ENCODE measurements around the gene PRDX1. TPM values are rescaled to one million over a fixed set of nuclear protein-coding genes. Genes with fewer than 3 reads are reported as not detected.

The PRDX1 gene
- polyA plus RNA-seq, 2 of the 4 experiments (the other 2 are of a cell fraction) = 2,391 to 2,709 TPM

GRCh38 chr1:45501505-45501859 lies 20.2 kb downstream of the PRDX1 start:
- DNase-seq (ENCODE audit: low read depth in 1 of 2, low spot score in 1 of 2) = no peak
- no peak for ATAC-seq
- H3K4me3 ChIP-seq = no peak overlapping the region
- TF ChIP-seq POLR2AphosphoS2 (conservative IDR thresholded peaks at IDR 0.05; ENCODE audit: low read length) (peak; percentile 49), MAZ (IDR thresholded peaks at IDR 0.05; ENCODE audit: borderline replicate concordance, low read depth, low read length) (no peak)
- CTCF ChIA-PET = interaction anchor here (1.6 to 4.0 kb wide), 6 partner anchors 9 to 487 kb away, joined by 3 to 16 read pairs (median 10); no protein-coding TSS in a partner anchor
- peak overlapping the region; percentile 81 for H3K4me2 ChIP-seq
- peaks cover 25% of the 10 kb centered on the region for H3K4me1 ChIP-seq
- no peaks in the 10 kb centered on the region for H3K9me3 ChIP-seq
- FAIRE-seq = no peak
- POLR2A ChIA-PET = interaction anchor here (1.3 to 2.2 kb wide), 2 partner anchors 20 to 161 kb away, joined by 6 to 10 read pairs; partner anchors contain the start of genes MUTYH, PRDX1 and TOE1
- WGBS (ENCODE audit: missing lambda C conversion rate) = 57% methylated on average over 2 of the region's 2 CpGs
- H3K27ac ChIP-seq = no peak overlapping the region; a peak in 1 of 6 replicates

GRCh38 chr1:45499415-45499769 lies 22.3 kb downstream of the PRDX1 start:
- WGBS (ENCODE audit: missing lambda C conversion rate) = 44% methylated on average over 7 of the region's 7 CpGs
- Histone ChIP-seq H3K27ac (peak overlapping the region; percentile 82 to 83), H3K9me3 (no peaks in the 10 kb centered on the region), H3K4me1 (peaks cover 25% of the 10 kb centered on the region), H3K4me3 (peak overlapping the region; percentile 75), H3K4me2 (peak overlapping the region; percentile 99)
- FAIRE-seq (no peak), ATAC-seq (peak in 1 of 2 experiments; percentile 16; a peak in 2 of 6 replicates), DNase-seq (ENCODE audit: low read depth in 1 of 2, low spot score in 1 of 2) (no peak)
- POLR2A ChIA-PET = interaction anchor here (1.1 to 2.2 kb wide), 5 partner anchors 8 to 487 kb away, joined by 3 to 21 read pairs (median 9); partner anchors contain the start of genes MUTYH, PRDX1, TESK2 and TOE1
- CTCF ChIA-PET = interaction anchor here (1.0 to 4.0 kb wide), 5 partner anchors 13 to 713 kb away, joined by 5 to 16 read pairs (median 10); no protein-coding TSS in a partner anchor
- no peak for TF ChIP-seq SREBF2 (IDR thresholded peaks at IDR 0.05)
- TF ChIP-seq, protein P1, sequence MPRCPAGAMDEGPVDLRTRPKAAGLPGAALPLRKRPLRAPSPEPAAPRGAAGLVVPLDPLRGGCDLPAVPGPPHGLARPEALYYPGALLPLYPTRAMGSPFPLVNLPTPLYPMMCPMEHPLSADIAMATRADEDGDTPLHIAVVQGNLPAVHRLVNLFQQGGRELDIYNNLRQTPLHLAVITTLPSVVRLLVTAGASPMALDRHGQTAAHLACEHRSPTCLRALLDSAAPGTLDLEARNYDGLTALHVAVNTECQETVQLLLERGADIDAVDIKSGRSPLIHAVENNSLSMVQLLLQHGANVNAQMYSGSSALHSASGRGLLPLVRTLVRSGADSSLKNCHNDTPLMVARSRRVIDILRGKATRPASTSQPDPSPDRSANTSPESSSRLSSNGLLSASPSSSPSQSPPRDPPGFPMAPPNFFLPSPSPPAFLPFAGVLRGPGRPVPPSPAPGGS (IDR thresholded peaks at IDR 0.05) = no peak

DNA sequence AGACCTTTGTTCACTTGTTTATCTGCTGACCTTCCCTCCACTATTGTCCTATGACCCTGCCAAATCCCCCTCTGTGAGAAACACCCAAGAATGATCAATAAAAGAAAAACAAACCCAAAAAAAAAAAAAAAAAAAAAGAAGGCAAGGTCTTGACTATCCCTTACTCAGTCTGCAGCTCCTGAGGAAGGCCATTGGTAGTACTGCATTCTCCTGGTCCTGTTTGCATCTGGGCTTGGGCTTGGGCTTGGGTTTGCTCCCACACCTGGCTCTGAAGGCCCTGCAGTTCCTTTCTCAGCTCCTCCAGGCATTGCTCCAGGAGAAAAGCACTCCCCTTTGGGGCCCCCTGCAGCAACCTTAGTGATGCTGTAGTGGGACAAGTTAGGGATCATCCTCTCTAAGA lies 23.4 kb downstream of the PRDX1 start:
- DNase-seq (ENCODE audit: low read depth in 1 of 2, low spot score in 1 of 2) = no peak
- no peak for FAIRE-seq
- ATAC-seq = no peak
- ChIA-PET POLR2A (no interaction called here), CTCF (interaction anchor here (1.0 to 4.0 kb wide), 4 partner anchors 72 to 712 kb away, joined by 5 to 16 read pairs (median 9); no protein-coding TSS in a partner anchor)
- Histone ChIP-seq H3K4me1 (peaks cover 25% of the 10 kb centered on the region), H3K9me3 (no peaks in the 10 kb centered on the region), H3K4me2 (no peak overlapping the region), H3K27ac (no peak overlapping the region), H3K4me3 (no peak overlapping the region)
- TF ChIP-seq NPAS2 (CRISPR knock-in tag; IDR thresholded peaks at IDR 0.05; ENCODE audit: borderline replicate concordance) = no peak
- no peak for TF ChIP-seq PHF8 (IDR thresholded peaks at IDR 0.05; ENCODE audit: borderline replicate concordance, low read depth)
- TF ChIP-seq EHMT2 (IDR thresholded peaks at IDR 0.05; ENCODE audit: low read depth) = no peak

- ChIA-PET CTCF (interaction anchor here (0.6 to 8.0 kb wide), 40 partner anchors 10 to 781 kb away, joined by 3 to 157 read pairs (median 4); partner anchors contain the start of genes MUTYH, PRDX1, TOE1 and UROD), POLR2A (interaction anchor here (0.5 to 1.0 kb wide), 2 partner anchors 13 to 29 kb away, joined by 3 to 6 read pairs; partner anchors contain the start of gene PRDX1)
- FAIRE-seq (no peak), DNase-seq (ENCODE audit: low read depth in 1 of 2, low spot score in 1 of 2) (peak in 1 of 2 experiments; percentile 53), ATAC-seq (no peak)
- Histone ChIP-seq H3K4me3 (no peak overlapping the region), H3K4me2 (no peak overlapping the region), H3K4me1 (no peaks in the 10 kb centered on the region; the same call in 2 of the 3 replicates), H3K9me3 (no peaks in the 10 kb centered on the region), H3K27ac (no peak overlapping the region)
- 14% methylated on average over 2 of the region's 2 CpGs for WGBS (ENCODE audit: missing lambda C conversion rate)
- TF ChIP-seq TP53 (CRISPR knock-in tag; IDR thresholded peaks at IDR 0.05) (no peak), REST (IDR thresholded peaks at IDR 0.05) (no peak), NR3C1 (IDR thresholded peaks at IDR 0.05) (no peak), GATA3 (IDR thresholded peaks at IDR 0.05; ENCODE audit: borderline replicate concordance) (no peak), HES2 (IDR thresholded peaks at IDR 0.05) (no peak), RNF2 (IDR thresholded peaks at IDR 0.05; ENCODE audit: borderline replicate concordance, low read depth) (no peak), HEYL (CRISPR knock-in tag; IDR thresholded peaks at IDR 0.05) (no peak), JUNB (IDR thresholded peaks at IDR 0.05) (no peak), HDAC2 (IDR thresholded peaks at IDR 0.05) (no peak), HOXB5 (CRISPR knock-in tag; IDR thresholded peaks at IDR 0.05) (no peak), CTCF (IDR thresholded peaks at IDR 0.05) (peak; percentile 67), SMC3 (IDR thresholded peaks at IDR 0.05) (peak; percentile 78), BHLHE40 (IDR thresholded peaks at IDR 0.05; ENCODE audit: low read depth, low read length) (no peak)
- TF ChIP-seq, protein P2, sequence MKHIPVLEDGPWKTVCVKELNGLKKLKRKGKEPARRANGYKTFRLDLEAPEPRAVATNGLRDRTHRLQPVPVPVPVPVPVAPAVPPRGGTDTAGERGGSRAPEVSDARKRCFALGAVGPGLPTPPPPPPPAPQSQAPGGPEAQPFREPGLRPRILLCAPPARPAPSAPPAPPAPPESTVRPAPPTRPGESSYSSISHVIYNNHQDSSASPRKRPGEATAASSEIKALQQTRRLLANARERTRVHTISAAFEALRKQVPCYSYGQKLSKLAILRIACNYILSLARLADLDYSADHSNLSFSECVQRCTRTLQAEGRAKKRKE (CRISPR knock-in tag; IDR thresholded peaks at IDR 0.05; ENCODE audit: low read depth) = no peak
- TF ChIP-seq, protein P3, sequence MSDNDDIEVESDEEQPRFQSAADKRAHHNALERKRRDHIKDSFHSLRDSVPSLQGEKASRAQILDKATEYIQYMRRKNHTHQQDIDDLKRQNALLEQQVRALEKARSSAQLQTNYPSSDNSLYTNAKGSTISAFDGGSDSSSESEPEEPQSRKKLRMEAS (IDR thresholded peaks at IDR 0.05) = no peak
Observed at GRCh38 chr1:45493116-45493697, 28.5 kb downstream of the PRDX1 start.

Data from A549 (cell line).